Mucosa of descending colon (tissue), 3 donors: ENCODE data around the gene ATP4B. TPM values are rescaled to one million over a fixed set of nuclear protein-coding genes. Genes with fewer than 3 reads are reported as not detected.
A peak's percentile ranks its signal among the peaks of the same experiment; 100 is the strongest.

ENCODE experiments used
- ATAC-seq: fragments of 200-7000 bp; cut with Tn5 transposase; one replicate; pipeline ENCODE4 v1.9.1; 2020; ENCODE audit warnings: mild to moderate bottlenecking, moderate library complexity
- DNase-seq, 3 donors: peaks; one replicate each; pipeline ENCODE4 v3.0.0-alpha.2; 2020
- H3K36me3 ChIP-seq: fragments of 200-600 bp; one replicate; pipeline ENCODE4 v1.8.0; 2021; ENCODE audit warnings: low read depth, mild to moderate bottlenecking
- H3K4me1 ChIP-seq: fragments of 200-600 bp; one replicate; pipeline ENCODE4 v1.8.0; 2021; ENCODE audit warnings: low read depth, mild to moderate bottlenecking
- H3K4me3 ChIP-seq: fragments of 200-600 bp; one replicate; pipeline ENCODE4 v1.8.0; 2021; ENCODE audit warnings: mild to moderate bottlenecking
- H3K9me3 ChIP-seq: fragments of 200-600 bp; one replicate; pipeline ENCODE4 v1.8.0; 2021; ENCODE audit warnings: mild to moderate bottlenecking
- intact Hi-C, 2 donors: fragments of 100-400 bp; cut with DNase I in 1 of 2; cut with micrococcal nuclease in 1 of 2; formaldehyde crosslinking; loops; one replicate each; pipeline versions ENCODE4 v1.11.0 to v1.11.1; 2022; cut with DNase I, micrococcal nuclease
- total RNA-seq, 3 donors: library from RNA; stranded (reverse); fragmentation: NEBNext Ultra II Directional in 2 of 3; extraction: Animal tissue kit (Norgen Biotek cat#: 25700) in 2 of 3; gene quantifications; one replicate each; pipeline versions ENCODE4 v1.2.1 to v1.2.4, GENCODE V29; 2021 to 2023
- TF ChIP-seq, protein P1 (sequence below): fragments of 200-600 bp; IDR thresholded peaks from one replicate; pipeline ENCODE4 v1.8.0; 2022; ENCODE audit warnings: antibody characterized with exemption, mild to moderate bottlenecking
- donor health status: DM: no; HTN: no; CAD: no; lungs with moderate emphysema.
- donor health status: DM: no; HTN: no; CAD: no.
- donor health status: DM: no; HTN: yes; CAD: no.

ATP4B gene
- total RNA-seq, 3 donors from 2014 or later = 0.19 TPM; not detected in 2

DNA sequence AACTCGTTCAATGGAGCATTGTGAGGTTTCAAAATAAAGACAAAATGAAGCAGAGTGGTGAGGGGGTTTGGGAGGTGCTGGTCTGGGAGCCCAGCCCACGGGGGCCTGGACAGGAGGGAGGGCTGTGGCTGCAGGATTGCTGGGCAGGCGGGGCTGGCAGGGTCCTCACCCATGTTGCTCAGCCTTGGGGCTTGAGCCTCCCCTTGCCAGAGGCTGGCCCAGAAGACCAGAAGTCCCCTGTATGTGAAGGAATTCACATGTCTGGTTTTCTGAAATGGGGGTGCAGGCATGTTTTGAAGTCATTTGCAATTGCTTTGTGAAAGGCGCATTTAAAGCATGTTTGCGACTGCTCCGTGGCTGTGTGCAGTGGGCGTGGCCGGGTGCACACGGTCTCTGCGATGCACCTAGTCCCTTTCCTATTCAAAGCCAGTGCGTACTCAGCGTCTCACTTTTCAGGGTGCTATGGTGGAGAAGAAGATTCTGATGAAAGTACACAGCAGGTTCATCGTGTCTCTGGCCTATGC lies 11.3 kb upstream of the ATP4B start:
- DNase-seq = peak in 2 of 3 donors; percentile 17 to 31
- Histone ChIP-seq H3K9me3 (no peaks in the 10 kb centered on the region), H3K4me1 (no peaks in the 10 kb centered on the region), H3K4me3 (no peak overlapping the region), H3K36me3 (no peaks in the 10 kb centered on the region)
- ATAC-seq = peak; percentile 17
- TF ChIP-seq, protein P1, sequence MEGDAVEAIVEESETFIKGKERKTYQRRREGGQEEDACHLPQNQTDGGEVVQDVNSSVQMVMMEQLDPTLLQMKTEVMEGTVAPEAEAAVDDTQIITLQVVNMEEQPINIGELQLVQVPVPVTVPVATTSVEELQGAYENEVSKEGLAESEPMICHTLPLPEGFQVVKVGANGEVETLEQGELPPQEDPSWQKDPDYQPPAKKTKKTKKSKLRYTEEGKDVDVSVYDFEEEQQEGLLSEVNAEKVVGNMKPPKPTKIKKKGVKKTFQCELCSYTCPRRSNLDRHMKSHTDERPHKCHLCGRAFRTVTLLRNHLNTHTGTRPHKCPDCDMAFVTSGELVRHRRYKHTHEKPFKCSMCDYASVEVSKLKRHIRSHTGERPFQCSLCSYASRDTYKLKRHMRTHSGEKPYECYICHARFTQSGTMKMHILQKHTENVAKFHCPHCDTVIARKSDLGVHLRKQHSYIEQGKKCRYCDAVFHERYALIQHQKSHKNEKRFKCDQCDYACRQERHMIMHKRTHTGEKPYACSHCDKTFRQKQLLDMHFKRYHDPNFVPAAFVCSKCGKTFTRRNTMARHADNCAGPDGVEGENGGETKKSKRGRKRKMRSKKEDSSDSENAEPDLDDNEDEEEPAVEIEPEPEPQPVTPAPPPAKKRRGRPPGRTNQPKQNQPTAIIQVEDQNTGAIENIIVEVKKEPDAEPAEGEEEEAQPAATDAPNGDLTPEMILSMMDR = no peak
- intact Hi-C loops = no loop called here

DNA sequence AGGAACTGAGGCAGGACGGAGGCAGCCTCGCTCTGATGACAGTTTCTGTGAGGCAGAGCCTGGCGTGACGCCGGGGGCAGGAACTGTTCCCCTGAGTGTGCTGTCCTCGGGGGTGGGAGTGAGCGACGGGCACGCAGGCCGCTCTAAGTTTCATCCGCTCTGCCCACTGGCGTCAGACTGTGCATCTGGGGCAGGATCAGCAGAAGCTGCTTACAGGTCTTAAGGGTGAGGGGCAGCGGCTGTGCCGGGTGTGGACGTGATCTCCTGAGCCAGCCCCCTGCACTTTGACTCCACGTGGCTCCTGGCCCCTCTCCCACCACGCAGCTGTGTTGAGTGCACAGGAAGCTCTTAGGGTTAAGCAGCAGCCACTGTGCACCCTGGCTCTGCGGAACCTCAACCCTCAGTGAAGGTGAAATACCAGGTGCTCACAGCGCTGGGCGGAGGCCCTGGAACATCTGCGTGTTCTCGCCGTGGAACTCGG lies 10.5 kb upstream of the ATP4B start:
- TF ChIP-seq, protein P1 = no peak
- intact Hi-C loops = no loop called here
- peak in 2 of 3 donors; percentile 20 to 39 for DNase-seq
- no peaks in the 10 kb centered on the region for H3K36me3 ChIP-seq
- H3K4me3 ChIP-seq = no peak overlapping the region
- no peaks in the 10 kb centered on the region for H3K4me1 ChIP-seq
- H3K9me3 ChIP-seq = no peaks in the 10 kb centered on the region
- ATAC-seq = no peak

DNA sequence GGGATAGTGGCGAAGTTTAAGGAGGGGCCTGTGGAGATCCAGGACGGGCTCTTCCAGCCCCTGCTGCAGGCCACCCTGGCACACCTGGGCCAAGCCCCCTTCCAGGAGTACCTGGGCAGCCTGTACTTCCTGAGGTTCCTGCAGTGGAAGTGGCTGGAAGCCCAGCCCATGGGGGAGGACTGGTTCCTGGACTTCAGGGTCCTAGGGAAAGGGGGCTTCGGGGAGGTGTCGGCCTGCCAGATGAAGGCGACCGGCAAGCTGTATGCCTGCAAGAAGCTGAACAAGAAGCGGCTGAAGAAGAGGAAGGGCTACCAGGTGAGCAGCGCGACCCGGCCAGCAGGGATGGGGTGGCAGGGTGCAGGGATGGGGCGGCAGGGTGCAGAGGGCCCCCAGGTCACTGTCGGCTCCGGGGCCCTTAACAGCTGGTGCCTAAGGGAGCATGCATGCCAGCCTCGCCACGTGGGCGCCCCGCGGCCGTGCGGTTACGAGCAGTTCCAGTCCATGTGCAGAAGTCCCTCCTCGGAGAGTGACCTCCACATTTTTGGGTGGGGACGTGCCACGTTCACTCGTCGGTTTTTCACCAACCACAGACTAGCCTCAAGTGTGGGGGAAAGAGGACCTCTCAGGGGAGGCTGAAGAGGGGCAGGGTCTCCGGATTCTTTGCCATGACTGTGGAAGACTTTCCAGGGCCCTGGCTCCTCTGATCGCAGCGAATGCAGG lies 9.9 kb upstream of the ATP4B start:
- H3K36me3 ChIP-seq = no peaks in the 10 kb centered on the region
- no peak for ATAC-seq
- DNase-seq = peak in 2 of 3 donors; percentile 24 to 39
- no peaks in the 10 kb centered on the region for H3K4me1 ChIP-seq
- H3K9me3 ChIP-seq = no peaks in the 10 kb centered on the region
- TF ChIP-seq, protein P1 = no peak
- no peak overlapping the region for H3K4me3 ChIP-seq
- intact Hi-C loops = no loop called here

DNA sequence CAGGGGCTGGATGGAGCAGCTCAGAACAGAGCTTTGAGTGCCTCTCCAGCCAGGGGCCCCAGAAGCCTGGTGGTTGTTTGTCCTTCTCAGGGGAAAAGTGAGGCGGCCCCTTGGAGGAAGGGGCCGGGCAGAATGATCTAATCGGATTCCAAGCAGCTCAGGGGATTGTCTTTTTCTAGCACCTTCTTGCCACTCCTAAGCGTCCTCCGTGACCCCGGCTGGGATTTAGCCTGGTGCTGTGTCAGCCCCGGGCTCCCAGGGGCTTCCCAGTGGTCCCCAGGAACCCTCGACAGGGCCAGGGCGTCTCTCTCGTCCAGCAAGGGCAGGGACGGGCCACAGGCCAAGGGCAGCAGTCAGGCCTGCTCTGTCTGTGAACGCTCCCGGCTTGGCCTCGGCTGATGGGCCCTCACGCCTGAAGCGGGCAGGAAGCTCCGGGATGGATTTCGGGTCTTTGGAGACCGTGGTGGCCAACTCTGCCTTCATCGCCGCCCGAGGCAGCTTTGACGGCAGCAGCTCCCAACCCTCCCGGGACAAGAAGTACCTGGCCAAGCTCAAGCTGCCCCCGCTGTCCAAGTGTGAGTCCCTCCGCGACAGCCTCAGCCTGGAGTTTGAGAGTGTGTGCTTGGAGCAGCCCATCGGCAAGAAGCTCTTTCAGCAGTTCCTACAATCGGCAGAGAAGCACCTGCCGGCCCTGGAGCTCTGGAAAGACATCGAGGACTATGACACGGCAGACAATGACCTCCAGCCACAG lies 9.1 kb upstream of the ATP4B start, which contains the start of gene GRK1:
Gene GRK1, plus strand, starts transcription at position 269 of the 751 bp plus-strand sequence. Its CDS starts 168 bp downstream, at position 437.
- Histone ChIP-seq H3K4me3 (no peak within 1 kb of the TSS), H3K4me1 (no peaks in the 10 kb centered on the region), H3K36me3 (no peaks in the 10 kb centered on the region), H3K9me3 (no peaks in the 10 kb centered on the region)
- TF ChIP-seq, protein P1 = no peak
- DNase-seq = peak in 2 of 3 donors; percentile 19 to 41
- intact Hi-C loops = no loop called here
- no peak for ATAC-seq

DNA sequence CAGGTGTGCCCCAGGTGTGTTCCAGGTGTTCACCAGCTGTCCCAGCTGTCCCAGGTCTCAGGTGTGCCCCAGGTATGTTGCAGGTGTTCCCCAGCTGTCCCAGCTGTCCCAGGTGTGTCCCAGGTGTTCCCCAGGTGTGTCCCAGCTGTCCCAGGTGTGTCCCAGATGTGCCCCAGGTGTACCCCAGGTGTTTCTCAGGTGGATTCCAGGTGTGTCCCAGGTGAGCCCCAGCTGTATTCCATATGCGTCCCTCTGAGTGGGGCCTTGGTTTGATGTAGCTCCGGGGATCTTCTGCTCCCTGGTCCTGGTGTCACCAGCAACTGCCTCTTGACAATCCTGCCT lies 8.3 kb upstream of the ATP4B start:
- H3K36me3 ChIP-seq = no peaks in the 10 kb centered on the region
- peak in 2 of 3 donors; percentile 25 to 28 for DNase-seq
- H3K4me3 ChIP-seq = no peak overlapping the region
- ATAC-seq = no peak
- no peaks in the 10 kb centered on the region for H3K4me1 ChIP-seq
- TF ChIP-seq, protein P1 = no peak
- intact Hi-C loops = no loop called here
- H3K9me3 ChIP-seq = no peaks in the 10 kb centered on the region
